GM12873 (cell line): ENCODE results near the gene MON1A.

Experiments used
- CTCF ChIP-seq: IDR thresholded peaks from 2 replicates; pipeline ENCODE4 v1.5.1; 2012; ENCODE audit warnings: low read depth, mild to moderate bottlenecking, moderate library complexity, low read length, control low read depth; ENCODE audit not compliant: insufficient read depth; ENCODE audit errors: missing control alignments

The MON1A gene

GRCh38 chr3:49928481-49929017 lies 1.1 kb downstream of the MON1A start:
- TF ChIP-seq CTCF: no peak

GRCh38 chr3:49927798-49928197 lies 1.8 kb downstream of the MON1A start:
- TF ChIP-seq CTCF: no peak

GRCh38 chr3:49926117-49926728 lies 3.4 kb downstream of the MON1A start:
- TF ChIP-seq CTCF: no peak

DNA sequence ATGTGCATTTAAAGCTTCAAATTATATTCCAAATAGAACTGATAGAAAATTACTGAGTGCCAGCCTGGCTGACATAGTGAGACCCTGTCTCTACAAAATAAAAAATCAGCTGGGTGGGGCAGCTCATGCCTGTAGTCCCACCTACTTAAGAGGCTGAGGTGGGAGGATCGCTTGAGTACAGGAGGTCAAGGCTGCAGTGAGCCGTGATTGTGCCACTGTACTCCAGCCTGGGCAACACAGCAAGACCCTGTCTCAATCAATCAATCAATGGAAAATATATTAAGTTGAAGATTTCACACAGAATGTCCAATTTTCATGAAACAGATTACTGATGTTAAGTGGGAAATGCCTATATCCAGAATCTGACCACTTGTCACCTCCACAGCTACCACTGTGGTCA lies 4.1 kb downstream of the MON1A start:
- TF ChIP-seq CTCF: no peak

- no peak for TF ChIP-seq CTCF
These were observed 4.9 kb downstream of the MON1A start for GRCh38 chr3:49924683-49925082.

DNA sequence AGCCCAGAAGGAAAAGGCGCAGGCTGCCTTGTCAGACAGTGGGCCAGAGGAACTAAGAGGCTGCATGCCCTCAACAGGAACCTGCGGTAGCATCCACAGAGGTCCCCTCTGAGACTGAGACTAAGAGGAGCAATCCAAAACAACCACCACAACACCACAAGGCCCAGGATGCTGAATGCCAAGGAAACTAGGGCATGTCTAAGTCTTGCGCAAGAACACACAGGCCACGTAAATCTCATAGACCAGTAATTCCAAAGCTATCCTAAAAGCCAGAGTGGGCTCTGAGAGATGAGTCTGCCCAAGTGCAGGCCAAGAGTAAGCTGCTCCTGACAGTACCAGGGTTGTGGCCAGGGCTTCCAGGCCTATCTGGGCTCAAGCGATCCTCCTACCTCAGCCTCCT lies 12.9 kb downstream of the MON1A start:
- no peak for TF ChIP-seq CTCF

GRCh38 chr3:49914906-49915305 lies 14.7 kb downstream of the MON1A start:
- no peak for TF ChIP-seq CTCF
